Suppressor macrophage treated with lipopolysaccharide for 4 hours (primary cell): Measurements from ENCODE around the gene AVPR2.

Source experiments
- DNase-seq: peaks from one replicate; pipeline ENCODE4 v3.0.0-alpha.2; 2020

AVPR2 gene

DNA sequence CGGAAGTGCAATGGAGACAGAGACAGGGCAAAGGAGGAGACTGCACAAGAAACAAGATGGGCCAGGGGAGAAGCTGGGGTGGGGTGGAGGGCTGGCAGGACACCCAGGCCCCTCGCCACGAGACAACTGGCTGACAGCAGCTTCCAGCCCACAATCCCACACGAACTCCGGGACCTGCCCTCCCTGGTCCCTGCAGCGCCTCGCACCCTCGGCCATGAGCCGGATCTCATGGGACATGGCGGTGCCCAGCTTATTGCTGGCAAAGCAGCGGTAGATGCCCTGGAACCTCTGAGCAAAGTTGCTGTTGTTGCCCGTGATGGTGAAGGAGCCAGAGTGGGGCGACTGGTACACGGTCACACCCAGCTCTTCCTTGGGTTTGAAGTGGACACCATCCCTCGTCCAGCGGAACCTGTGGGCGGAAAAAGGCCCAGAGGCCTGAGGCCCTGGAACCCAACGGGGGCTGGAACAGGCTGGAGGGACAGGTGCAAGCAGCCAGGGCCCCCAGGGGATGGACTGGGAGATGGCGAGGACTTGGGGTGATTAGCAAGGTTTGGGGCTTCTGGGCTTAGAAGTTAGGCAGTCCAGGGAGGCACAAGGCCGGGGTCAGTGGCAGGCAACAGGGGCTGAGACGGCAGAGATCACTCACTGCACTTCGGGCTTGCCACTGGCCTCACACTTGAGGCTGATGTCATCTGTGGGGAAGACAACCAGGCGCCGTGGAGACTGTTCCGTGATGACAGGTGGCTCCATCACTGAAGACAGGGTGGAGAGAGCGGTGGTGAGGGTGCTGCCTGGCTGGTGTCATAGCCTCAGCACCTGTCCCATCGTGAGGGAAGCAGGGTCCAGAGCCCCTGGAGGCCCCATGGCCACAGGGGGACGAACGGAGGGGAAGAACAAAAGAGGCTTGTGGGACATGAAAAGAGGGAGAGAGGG is 32.3 kb upstream of the AVPR2 start:
- DNase-seq = no peak

DNA sequence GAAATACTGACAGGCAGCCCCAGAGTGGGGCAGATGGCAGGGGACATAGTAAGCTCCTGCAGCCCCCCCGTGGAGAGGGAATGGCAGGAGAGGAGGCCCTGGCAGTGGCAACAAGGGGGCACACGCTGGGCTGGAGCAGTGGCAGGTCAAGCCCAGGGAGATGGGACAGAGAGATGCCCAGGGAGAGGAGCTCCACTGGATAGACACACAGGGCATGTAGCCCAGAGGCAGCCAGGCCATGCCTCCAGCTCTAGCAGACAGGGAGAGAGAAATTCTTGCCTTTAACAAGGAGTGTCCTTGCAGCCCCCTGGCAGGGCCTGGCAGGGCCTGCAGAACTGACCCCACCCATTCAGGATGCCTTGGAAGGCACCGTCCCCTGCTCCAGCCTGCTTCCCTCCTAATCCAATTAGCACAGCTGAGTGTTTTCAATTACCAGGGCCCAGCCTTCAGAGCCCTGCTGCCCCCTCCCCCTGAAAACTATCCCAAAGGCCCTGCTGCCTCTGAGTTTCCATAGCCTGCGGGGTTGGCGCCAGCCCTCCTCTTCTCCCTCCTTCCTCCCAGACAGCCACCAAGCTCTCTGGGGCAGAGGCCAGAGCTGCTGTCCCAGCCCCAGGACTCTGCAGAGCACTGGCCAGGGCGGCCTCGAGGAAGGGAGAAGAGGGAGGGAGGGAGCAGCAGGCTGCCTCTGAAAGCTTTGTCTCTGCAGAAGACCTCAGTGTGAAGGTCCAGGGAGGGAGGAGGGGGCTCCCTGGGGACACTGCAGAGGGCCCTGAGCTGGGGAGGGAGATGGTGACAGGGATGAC is 31.0 kb upstream of the AVPR2 start:
- DNase-seq = no peak

DNA sequence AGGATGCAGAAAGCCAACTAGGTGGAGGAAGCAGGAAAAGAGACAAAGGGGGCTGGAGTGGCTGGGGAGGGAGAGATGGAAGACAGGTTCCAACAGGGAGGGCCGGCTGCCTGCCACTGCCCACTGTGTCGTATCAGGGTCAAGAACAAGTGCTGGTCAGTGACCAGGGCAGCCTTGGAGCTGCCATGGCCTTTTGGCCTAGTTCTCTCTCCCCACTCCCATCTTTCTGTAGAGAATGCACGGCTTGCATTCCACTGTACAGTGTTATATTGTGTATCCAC is 30.4 kb upstream of the AVPR2 start:
- DNase-seq = no peak

DNA sequence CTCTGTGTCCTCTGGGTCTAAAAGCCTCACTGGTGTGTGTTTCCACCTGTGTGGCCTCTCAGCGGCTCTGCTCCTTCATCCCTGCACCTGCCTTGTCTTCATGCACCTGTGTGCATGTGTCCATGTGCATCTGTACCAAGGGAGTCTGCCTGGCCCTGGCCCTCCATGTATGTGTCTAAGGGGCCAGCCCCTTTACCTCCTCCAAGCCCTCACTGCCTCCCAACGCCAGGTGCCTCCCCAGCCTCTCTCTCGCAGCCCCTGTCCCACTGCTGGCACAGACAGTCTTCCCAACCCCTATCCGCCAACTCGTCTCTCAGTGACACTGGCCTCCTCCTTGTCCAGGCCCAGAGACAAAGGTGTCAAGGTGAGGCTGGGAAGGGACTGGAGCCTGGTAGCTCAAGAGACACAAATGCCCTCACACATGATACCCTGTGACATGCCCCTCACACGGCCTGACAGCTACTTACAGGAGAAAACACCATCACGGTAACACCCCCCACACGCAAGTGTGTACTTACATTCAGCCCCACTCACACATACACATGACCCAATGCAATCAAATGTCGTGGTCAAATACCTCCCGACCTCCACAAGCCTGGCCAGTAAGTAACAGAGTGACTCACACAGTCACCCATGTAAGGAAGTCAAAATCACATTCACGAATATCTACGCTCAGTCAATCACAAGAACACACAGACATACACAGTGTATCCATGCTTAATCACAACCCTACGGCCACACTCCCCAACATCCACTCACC is 29.9 kb upstream of the AVPR2 start:
- DNase-seq = no peak

DNA sequence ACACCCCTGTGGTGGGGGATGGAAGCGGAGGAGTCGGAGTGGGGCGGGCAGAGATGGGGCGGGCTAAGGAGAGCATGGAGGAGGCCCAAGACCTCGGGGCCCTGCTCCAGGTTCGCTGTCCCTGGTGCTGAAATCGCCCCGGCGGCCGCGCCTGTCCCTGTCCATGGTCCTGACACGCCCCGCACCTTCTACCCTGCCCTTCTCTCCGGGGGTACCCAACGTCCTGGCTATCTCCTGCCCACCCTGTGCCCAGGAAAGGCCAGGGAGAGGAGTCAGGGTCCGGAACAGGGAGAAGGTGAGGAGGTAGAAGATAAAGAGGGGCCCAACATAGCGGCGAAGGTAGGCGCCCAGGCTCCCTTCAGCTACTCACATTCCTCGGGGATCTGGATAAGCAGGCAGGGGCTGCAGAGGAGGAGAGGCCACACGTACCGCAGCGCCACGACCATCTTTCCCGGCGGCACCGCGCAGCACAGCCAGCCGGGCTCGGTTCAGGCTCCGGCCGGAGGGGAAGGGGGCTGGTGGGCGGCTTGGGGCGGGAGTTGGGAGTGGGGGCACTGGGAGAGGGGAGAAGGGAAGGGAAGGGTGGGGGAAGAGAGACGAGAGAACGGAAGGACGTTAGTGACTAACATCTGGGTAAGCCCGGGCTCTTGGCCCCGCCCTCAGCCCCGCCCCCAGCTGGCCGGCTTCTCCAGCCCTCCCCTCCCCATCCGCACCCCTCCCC is 28.9 kb upstream of the AVPR2 start:
- peak; percentile 35 for DNase-seq

DNA sequence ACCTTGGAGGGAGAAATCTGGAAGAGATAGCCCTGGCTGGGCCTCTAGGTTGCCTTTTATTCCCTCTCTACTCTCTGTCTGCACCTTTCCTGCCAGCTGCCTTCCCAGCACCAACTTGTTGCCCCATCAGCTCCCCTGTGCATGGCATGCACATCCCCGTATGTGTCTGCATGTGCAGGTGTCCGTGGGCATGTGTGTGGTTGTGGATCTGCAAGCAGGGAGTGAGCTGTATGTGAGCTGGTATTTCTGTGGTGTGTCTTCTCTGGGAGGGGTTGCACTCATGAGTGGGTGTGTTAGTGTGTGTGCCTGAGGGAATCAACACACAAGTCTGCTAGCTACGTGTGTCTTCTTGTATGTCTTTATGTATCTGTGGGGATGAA is 28.4 kb upstream of the AVPR2 start:
- DNase-seq = no peak

DNA sequence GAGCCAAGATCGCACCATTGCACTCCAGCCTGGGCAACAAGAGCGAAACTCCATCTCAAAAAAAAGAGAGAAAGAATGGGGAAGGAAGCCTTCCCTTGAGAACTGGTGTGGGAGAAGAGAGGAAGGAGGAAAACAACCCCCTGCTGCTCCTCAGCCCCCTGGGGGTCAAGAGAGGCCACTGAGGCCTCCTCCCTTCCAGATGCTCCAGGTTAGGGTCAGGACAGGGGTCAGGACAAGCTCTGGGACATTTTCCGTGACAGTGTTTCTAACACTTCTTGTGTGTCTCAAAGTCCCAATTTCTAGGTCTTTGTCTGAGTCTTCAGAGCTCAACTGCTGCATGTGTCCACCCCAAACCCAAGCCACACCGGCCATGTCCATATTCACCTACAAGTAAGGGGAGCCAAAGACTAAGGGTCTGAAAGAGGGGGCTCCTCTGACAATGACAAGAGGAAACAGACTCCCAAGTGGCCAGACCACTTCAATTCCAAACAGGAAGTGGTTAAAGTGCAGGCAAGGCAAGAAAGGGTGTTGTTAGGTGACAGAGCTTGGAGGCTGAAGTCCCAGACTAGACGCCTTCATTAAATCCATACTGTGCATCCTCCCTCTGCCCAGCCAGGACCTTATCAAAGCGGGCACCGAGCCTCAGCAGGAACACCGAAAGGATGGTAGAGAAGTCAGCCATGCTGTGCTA is 26.8 kb upstream of the AVPR2 start:
- no peak for DNase-seq

DNA sequence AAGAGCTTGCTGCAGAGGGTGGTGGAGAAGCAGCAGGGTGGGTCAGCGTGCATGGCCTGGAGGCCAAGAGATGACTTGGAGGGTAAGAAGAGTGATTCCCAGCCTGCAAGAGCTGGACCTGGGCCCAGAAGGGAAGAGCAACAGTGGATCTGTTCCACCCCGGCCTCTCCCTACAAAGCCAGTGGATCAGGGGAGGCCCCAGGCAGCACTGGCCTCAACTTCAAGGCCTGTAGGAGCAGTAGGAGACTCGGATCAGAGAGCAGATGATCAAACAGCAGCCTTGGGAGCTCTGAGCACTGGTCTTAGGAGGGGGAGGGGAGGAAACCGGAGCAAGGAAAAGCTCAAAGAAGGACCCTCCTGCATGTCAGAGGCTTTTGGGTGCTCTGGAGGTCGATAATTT is 26.1 kb upstream of the AVPR2 start:
- no peak for DNase-seq

DNA sequence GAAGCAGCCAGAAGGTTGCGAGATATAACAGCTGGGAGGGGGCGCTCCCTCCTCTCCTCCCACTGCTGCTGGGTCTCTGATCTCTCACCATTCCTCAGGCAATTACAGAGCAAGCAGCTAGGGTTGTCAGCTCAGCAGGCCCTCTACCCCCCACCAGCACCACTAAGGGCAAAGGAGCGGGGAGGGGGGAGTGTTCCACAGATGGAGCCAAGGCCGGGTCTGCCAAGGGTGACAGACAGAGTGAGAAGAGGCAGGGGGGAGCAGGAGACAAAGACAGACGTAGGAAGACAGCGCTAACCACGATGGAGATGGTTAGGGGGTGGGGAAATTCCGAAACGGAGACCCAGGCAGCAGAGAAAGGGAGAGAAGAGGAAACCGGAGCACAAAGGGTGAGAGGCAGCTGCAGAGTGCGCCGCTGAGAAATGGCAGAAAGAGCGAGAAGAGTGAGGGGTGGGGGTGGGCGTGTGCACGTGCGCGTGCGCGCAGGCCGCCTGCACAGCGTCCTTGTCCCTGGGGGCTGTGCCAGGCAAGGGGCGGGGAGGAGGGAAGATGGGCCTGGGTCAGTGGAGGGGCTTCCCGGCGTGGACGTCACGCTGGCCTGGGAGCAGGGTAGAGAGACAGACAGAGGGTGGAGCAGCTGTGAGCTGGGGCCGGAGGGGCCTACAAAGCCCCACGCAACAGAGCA is 25.4 kb upstream of the AVPR2 start:
- no peak for DNase-seq

DNA sequence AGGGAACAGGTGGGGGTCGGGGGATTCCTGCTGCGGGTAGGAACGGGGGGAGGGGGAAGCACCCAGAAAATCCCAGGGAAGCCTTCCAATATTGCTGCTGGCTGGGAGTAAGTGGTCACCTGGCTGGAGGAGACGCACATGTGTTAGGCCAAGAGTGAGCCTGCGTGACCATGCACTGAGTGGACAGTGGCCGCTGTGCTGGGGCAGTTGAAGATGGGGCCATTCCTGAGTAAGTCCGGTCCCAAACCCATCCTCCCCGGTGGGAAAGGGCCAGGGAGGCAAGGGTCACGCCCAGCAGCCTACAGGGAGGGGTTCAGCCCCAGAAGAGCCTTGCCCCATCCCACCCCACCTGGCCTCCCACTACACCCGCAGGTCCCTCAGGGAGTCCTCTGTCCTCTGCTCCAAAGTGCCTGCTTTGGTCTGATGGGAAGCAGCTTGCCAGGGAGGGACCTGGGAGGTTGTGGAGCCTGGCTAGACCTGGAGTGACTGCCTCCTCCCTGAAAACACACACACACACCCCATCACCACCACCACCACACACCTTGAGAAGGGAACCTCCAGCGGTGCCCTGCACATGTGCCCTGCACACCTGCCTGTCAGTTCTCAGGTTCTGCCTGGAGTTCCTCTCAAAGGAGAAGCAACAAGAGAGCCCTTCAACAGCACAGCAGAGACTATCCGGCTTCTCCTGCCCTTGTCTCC is 24.6 kb upstream of the AVPR2 start:
- no peak for DNase-seq

DNA sequence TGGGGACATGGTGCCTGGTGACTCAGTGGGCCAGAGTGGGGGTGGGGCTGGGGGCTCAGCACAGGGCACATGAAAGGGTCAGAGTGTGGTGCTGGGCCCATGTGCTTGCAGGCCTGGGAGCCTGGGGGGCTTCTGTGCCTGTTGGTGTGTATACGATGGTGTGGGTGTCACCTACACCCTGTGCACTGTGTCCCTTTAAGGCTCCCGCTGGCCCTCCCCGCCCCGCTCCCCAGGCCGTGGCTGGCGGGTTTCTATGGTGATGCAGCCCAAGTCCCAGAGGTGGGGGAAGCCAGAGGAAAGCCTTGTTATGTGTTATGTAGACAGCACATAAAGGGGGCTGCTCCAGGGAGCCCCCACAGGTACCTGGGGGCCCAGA is 24.0 kb upstream of the AVPR2 start:
- no peak for DNase-seq

DNA sequence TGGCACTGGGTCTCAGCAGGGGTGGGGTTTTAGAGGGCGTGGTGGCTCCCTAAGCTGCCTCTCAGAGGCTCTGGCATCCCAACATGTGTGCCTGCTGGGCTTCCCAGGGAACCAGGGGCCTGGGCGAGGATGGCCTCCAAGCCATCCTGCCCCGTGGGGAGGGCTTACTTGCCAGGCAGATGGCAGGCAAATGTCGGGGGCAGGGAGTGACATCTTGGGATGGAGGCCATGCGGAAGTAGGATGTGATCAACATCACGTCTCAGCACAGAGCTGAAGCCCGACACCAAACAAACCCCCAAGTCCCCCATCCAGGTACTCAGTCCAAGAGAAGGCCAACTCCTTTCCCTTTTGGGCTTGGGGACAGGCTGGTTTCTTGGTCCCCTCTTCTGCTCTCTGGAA is 23.2 kb upstream of the AVPR2 start:
- no peak for DNase-seq

DNA sequence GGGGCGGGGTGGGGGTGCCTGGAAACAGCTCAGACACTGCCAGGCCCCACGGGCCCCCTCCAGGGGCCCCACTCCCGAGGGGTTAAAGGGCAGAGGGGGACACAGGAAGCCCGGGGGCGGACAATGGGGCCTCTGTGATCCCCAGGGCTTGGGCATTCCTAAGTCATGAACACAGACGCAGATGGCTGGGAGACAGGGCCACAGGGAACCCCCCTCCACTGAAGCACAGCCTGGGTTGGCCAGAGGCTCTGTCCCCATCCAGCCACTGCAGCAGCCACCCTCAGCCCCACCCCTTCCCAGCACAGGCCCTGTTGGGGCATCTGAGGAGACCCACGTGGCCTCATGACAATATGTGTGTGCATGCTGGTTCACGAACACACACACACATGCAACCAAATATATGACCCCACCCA is 22.4 kb upstream of the AVPR2 start:
- no peak for DNase-seq

DNA sequence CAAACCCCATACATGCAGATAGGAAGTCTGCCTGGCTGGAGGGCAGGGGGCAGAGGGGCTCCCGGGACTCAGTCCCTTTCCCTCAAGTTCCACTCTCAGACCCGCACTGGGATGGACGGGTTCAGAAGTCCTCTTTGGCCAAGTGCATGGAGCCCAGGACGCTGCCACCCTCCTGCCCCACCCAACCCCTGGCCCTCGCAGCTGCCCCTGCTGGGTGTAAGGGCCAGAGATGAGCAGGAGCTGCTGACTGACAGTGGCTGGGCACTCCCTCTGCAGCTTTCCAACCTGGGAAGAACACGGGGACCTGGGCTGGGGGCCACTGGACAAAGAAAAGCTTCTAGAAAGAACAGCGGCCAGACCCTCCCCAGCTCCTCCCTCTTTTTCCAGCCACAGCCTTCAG is 21.9 kb upstream of the AVPR2 start:
- no peak for DNase-seq

DNA sequence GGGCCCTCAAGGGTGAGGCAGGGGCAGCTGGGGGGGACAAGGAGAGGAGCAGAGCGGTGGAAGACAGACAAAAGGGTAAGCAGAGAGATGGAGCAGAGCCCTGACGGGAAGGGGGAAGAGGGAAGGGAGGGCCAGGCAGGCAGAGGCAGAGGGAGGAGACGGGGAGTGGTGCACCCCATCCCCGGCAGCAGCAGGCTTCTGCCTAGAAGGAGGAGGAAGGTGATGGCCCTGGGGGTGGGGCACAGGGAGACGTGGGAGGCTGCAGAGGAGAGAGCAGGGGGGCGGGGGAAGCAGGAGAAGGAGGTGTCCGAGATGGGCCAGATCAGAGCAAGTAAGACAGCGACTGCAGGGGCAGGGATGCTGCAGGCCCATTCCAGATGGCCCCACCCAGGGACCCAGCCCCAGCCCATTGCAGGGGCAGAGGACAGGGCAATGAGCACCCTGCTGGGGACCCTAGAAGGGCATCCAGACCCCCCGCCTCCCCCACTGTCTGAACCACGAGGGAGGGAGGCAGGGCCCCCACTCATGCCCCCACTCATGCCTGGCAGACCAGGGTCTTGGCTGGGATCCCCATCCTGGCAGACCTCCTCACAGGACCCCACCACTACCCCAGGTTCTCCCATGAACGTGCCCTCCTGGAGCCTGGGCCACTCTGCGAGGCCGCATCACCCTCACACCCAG is 21.2 kb upstream of the AVPR2 start:
- DNase-seq = no peak

DNA sequence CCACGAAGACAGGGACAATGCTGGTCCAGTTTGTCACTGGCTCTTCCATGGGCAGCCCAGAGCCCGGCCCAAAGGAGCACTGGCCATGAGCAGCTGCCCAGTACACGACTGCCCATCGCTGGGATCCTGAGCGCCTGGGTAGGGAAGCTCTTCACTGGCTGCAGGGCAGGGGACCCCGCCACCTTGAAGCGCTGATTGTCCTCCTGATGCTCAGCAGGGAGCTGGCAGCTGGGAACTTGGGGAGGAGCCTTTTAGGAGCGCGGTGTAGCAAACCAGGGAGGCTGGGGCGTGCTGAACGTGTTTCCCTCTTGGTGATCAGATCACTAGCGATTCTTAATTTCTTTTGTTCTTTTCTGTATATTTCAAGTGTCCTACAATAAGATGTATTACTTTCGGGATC is 20.3 kb upstream of the AVPR2 start:
- DNase-seq = no peak

DNA sequence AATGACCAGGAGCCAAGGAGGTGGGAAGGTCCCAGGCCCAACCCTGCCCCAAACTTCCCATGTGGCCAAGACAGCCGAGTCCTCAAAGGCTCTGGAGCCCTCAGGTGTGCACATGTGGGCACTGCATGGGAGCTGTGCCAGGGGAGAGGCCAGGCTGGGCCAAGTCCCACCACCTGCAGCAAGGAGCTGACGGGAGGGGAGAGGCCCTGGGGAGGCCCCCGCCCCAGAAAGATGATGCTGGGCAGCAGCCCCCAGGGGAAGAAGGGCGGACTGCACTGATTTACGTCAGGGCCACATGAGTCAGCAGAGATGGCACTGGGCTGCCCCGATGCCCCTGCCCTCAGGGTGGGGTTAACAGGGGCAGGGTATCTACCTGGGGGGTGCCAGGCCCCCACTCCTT is 19.9 kb upstream of the AVPR2 start:
- DNase-seq = no peak

DNA sequence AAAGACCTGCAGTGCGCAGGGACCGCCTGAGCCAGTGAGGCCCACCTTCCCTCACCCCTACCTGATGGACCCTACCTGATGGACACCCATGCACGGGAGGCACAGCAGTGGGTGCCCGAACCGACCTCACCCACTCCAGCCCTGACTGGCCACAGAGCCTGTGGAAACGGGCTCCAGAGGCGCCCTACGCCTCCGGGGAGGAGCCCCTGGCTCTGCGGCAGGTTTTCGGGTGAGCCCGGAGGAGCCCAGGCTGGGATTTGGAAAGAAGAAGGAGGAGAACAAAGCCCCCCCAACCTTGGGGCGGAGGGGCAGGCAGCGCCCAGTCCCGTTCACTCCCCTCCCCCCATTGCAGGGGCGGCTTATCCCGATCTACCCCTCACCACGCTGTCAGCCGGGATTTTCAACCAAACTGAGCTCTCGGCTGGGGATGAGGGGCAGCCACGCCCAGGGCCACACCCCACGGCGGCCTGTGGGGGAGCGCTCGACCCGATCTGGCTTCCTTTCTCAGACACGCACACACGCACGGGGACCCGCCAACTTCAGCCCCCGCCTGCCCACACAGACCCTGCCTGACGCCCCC is 19.2 kb upstream of the AVPR2 start:
- no peak for DNase-seq

DNA sequence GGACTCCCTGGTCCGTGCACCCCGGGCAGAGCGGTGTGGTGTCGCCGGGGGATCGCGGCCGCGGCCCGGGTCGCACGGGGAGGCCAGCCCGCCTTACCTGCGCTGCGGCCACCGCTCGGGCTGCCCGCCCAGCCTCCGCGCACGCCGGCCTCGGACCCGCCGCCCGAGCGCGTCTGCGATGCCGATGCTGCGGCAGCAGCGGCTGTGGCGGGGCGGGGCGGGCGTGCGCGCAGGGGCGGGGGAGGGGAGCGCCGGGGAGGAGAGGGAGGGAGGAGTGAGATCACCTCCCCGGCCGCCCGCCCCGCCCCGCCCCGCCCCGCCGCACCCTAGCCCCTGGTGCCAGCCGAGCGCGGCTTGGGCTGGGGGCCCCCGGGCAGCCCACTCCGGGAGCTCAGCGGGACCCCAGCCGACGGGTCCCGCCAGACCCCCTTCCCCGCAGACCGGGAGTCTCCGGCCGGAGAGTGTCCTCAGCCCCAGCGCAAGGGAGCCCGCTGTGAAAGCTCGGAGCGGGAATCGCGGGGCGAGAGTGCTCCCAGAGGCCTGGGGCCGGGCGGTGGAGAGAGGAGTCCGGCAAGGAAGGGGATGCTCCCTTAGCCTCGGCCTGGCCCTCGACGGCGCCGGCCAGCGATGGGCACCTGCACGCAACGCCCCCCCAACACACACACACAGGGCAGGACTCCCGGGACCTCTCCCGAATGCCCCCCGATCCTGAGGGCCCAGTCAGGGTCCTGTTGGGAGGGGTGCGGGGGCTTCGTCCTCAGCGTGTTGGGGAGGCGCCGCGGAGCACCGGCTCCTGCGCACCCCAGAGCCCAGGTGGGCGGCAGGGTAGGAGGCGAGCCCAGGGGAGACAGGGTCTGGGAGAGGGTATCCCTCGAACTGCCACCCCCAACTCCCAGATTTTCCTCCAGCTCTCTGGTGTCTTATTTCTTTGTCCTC is 18.2 kb upstream of the AVPR2 start, which contains the start of gene L1CAM:
Gene L1CAM, minus strand, starts transcription at position 206 of the 936 bp plus-strand sequence. CDS start 10,337 bp downstream, outside the sequence.
- DNase-seq = peak; percentile 23
